ENCODE results near the gene SPC24.

DNA sequence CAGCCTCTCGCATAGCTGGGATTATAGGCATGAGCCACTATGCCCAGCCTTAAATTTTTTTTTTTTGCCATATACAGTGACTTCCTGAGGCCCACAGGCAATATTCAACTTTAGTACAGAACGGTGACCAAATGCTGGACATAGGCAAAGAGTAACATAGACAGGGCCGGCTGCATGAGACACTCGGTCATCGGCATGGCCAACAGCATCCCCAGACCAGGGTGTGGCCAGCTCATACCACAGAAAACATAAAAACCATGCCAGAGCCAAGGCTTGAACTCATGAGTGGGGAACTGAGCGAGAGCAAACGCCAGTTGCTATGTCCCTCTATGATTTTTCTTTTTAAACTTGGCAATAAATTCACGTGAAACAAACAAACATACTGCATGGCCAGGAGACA lies 24.8 kb upstream of the SPC24 start:
- TF ChIP-seq POLR2A (IDR thresholded peaks at IDR 0.05) (no peak), EP300 (IDR thresholded peaks at IDR 0.05) (no peak)
- TF ChIP-seq, protein P1, sequence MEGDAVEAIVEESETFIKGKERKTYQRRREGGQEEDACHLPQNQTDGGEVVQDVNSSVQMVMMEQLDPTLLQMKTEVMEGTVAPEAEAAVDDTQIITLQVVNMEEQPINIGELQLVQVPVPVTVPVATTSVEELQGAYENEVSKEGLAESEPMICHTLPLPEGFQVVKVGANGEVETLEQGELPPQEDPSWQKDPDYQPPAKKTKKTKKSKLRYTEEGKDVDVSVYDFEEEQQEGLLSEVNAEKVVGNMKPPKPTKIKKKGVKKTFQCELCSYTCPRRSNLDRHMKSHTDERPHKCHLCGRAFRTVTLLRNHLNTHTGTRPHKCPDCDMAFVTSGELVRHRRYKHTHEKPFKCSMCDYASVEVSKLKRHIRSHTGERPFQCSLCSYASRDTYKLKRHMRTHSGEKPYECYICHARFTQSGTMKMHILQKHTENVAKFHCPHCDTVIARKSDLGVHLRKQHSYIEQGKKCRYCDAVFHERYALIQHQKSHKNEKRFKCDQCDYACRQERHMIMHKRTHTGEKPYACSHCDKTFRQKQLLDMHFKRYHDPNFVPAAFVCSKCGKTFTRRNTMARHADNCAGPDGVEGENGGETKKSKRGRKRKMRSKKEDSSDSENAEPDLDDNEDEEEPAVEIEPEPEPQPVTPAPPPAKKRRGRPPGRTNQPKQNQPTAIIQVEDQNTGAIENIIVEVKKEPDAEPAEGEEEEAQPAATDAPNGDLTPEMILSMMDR (IDR thresholded peaks at IDR 0.05): no peak
